ENCODE results near the gene CRK.
A peak's percentile ranks its signal among the peaks of the same experiment; 100 is the strongest.

CRK gene

DNA sequence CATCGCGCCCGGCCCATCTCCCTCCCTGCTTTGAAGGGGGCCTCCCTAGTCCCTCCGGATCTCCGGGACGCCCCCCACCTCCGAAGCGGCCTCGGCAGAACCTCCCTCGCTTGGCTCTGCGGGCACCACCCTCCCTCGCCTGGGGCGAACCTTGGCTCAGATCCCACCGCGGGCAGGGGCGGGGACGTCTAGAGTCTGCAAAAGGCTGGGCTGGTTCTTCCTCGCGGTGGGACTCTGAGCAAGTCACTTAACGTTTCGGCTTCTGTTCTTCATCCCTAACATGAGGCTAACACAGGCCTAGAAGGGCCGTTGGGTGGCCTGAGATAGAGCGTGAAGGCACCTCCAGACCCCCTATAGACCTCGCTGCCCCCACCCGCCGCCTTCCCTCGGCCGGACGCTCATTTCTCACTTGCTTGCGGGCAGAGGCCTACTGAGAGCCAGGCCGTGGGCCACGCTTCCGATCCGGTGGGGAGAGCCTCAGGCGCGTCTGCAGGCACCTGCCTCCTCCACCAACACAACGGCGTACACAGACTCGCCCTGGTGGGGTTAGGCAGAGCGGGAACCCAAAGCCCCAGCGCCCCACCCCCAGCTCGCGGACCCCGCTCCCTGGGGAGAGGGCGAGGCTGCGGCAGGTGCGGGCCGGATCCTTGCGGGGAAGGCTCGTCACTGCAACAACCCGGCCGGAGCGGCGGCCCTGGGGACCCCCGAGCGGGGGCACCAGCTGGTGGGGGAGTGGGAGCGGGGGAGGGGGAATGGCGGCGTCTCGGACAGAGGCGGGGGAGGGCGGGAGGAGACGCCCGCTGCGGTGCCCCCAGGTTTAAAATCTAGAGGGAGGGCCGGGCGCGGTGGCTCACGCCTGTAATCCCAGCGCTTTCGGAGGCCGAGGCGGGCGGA lies 31.0 kb upstream of the CRK start:
- peak; percentile 88 for DNase-seq (ENCODE audit: low spot score)

DNA sequence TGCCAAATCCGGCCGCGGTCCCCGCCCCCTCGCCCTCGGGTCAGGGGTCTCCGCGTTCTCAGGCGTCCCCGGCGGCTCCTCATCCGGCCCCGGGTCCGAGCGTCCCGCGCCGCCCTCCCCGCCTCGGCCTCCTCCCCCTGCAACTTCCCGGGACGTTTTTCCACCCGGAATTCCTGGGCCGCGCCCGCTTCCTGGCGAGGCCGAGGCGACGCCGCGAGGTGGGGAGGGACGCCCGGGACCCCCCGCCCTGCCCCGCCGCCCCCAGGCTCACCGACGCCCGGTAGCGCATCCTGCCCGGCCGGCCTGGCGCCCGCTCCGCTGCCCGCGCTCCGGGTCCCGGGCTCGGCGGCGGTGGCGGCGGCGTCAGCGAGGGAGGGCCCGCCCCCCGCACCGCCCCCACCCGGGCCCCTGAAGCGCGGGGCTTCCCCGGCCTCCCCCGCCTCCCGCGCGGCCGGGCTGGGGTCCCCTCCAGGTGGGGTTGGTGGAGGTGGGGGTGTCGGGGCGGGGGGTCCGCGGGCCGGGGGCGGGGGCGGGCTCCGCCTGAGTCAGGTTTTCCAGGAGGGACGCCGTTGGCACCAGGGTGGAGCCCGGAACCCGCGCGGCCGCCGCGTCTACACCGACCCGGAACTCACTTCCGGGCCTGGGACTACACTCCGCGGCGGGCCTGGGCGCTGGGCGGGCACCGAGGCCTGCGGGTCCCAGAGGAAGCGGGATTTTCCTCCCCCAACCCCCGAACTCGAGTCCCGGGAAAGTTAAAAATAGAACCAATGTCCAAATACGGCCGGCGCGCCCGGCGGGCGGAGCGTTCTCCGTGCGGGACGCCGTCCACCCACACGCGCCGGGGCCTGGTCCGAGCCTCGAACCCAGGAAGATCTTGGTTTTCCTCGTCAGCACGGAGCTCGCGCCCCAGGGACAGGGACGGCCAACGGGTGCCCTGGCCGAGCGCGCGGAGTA lies 29.7 kb upstream of the CRK start:
- DNase-seq (ENCODE audit: low spot score): peak; percentile 78

DNA sequence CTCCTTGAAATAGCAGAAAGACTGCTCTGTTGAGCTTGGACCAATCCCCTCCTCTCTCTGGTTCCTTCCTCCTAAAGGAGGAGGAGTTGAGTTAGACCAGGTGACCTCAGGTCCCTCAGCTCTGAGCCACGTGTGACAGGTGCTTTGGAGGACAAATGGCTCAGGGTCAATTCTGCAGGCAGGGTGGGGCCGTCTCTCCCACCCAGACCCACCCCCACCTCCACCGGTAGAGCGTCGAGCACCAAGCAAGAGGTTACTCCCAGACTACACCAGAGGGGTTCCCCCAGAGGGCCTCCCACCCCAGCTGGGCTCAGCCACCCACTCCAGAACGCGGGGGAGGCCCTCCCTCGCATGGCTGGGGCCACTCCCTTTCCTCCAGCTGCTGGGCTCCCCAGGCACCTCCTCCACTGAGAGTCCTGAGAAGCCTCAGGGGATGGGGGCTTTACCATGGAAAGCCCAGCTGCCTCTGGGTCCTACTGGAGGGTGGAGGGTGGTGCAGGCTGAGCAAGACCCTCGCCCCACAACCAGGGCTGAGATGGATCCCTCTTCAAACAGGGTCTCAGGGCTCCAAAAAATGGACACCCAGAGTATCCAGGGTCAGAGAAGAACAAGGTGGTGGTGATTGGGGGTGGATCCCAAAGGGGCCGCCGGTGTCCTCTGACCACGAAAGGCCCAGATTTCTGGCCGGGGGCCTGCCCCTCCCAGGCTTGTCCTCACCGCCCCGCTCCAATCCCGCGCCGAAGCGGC lies 28.8 kb upstream of the CRK start:
- DNase-seq (ENCODE audit: low spot score): peak; percentile 85

DNA sequence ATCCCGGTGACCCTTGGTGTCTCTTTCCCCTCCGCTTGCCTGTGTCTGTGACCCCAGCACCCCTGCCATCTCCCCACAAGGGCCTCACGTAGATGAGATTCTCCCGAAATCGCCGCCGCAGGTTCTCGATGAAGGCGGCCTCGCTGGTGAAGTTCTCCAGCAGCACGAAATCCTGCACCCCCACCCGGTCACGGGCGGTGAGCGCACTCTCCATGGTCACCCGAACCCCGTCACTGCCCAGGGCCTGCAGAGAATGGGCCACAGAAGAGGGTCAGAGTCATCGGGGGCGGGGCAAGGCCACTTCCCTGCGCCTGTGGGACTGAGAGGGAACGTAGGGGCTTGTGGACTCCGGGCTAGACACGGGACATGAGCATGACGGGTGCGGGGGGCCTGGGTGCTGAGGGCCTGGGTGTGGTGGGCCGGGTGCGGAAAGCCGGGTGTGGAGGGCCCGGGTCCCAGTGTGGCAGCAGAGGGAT lies 28.1 kb upstream of the CRK start:
- no peak for DNase-seq (ENCODE audit: low spot score)

DNA sequence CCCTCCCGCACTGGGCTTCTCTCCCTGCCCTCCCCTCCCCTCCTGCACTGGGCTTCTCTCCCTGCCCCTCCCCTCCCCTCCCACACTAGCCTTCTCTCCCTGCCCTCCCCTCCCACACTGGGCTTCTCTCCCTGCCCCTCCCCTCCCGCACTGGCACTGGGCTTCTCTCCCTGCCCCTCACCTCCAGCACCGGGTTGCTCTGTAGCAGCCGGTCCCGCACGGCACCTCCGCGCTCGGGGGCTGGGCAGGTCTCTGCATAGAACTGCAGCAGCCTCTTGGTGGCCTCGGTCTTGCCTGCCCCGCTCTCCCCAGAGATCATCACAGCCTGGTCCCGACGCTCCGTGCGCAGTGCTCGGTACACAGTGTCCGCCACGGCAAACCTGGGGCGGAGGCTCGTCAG lies 26.6 kb upstream of the CRK start:
- DNase-seq (ENCODE audit: low spot score): no peak

DNA sequence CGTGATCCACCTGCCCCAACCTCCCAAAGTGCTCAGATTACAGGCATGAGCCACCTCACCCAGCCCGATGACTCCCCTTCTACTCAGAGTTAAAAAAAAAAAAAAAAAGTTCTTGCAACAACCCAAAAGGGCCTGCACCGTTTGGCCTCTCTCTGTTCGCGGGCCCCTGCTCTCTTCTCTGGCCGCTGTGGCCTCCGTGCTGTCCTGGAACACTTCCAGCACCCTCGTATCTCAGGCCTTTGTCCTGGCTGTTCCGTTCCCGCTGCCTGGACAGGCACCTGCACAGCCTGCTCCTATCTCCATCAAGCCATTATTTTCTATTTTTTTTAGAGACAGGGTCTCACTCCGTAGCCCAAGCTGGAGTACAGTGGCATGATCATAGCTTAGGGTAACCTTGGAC lies 25.7 kb upstream of the CRK start:
- DNase-seq (ENCODE audit: low spot score): no peak

DNA sequence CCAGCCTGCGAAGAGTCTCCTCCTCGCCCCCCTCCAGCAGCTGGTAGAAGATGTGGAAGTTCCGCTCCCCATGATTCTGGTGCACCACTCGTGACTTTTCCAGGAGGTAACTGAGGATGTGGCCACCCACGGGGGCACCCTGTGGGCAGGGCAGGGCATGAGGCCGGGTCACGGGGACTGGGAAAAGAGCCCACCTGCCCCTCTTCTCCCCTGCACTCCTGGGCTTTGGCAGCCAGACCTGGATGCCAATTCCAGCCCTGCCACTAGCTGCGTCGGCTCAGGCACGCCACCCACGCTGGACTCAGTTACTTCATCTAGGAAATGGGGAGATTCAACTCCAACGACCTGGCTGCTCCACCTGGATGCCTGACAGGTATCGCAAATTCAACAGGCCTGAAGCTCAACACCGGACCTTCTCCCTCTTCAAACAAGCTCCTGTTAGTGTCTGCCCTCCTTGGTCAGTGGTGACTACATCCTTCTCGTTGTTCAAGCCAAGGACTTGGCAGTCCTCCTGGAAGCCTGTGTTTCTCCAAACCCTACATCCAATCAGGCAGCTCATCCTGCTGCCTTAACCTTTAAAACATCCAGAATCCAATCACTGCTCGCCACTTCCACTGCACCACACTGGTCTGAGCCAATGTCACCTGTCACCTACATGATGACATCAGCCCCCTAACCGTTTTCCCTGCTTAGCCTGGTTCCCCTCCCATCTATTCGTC lies 24.9 kb upstream of the CRK start:
- no peak for DNase-seq (ENCODE audit: low spot score)

DNA sequence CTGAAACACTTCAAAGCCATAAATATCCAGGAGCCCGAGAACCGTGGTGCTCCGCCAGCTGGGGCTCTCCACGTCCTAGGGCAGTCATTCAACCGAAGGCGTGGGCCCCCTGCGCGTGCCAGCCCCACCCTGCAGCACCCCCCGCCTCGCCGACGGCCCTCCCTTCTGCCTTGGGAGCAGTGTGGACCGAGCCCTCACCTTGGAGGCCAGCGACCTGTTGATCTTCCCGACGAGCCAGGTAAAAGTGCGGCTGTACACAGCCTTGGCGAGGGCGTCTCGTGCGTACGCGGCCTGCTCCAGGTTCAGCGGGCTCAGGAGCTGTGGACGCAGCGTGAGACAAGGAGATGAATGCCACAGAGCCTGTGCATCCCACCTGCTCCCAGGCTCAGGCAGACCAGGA lies 22.4 kb upstream of the CRK start:
- DNase-seq (ENCODE audit: low spot score): no peak

DNA sequence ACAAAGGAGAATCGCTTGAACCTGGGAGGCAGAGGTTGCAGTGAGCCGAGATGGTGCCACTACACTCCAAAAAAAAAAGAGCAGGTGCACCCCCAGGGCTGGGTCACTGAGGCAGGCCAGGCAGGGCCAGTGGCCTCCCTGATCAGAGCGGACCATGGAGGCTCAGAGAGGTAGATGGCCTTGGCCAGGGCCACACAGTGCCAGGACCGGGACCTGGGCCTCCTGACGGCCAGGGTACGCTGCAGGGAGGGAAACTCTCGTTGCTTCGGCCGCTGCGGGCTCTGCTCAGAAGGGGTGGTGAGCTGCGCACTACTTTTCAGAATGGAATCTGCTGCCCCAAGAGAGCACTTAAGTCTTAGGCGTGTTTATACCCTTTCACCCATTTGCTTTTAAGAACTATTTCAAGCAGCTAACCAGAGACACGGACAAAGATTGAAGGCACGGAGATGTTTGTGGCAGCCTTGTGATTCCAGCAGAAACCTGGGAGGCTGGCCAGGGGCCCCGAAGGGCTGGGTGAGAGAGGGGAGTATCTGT lies 19.4 kb upstream of the CRK start:
- DNase-seq (ENCODE audit: low spot score): no peak

DNA sequence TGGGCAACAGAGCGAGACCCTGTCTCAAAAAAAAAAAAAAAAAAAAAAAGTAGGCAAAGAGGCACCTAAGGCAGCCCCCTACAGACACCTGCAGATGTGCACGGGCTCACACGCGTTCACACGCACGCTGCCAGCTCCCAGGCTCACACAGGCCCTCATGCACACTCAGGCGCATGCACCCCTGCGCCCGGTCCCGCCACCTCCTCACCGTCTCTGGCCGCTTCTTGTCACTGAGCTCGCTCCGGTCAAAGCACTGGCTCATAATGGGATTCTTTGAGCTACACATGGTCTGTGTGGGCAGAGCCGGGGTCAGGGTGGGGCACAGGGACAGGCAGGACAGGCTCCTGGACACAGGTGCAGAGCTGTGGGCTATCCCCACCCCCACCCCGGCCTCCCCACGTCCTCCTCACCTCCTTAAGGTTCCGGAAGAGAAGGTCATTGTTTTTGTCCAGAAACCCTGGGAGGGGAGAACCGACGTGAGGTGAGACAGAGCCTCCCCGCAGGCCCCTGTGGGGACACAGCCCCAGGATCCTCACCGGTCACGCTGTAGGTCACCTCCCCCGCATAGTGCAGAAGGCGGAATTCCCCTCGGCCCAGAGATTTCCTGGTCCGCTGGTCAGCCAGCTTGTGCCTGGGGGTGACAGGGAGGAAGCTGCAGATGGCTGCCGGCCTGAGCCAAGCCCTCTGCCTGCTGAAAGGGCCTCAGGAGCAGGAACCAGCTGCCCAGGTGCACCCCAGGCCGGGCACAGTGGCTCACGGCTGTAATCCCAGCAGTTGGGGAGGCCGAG lies 18.6 kb upstream of the CRK start:
- DNase-seq (ENCODE audit: low spot score): peak; percentile 89

DNA sequence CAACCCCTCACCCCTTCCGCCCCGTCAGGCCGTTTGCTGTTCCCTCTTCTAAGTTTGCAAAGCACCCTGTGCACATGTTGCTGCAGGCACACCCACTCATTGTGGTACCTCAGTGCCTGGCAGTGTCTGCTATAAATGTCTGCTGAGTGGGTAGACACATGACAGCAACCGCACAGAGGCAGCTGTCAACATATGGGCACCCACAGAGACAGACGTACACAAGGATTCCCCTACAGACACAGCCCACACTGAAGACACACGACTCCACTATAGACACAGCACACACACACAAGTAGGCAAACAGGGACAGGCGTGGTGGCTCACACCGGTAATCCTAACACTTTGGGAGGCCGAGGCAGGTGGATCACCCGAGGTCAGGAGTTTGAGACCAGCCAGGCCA lies 17.8 kb upstream of the CRK start:
- DNase-seq (ENCODE audit: low spot score): no peak

DNA sequence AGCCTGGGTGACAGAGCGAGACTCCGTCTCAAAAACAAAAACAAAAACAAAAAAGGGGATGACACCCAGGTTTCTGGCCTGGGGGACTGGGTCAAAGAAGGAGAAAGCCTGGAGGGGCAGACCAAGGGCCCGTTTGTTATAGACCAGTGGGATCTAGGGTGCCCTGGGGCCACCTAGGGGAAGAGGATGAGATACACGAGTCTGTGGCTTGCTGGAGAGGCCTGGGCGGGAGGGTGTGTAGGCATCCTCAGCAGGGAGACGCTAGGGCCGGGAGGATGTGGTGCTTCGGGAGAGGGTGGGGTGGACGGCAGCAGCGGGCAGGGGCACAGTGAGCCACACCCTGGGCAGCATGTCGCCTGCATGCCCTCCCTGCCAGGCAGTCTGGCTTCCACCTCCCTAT lies 17.1 kb upstream of the CRK start:
- no peak for DNase-seq (ENCODE audit: low spot score)

DNA sequence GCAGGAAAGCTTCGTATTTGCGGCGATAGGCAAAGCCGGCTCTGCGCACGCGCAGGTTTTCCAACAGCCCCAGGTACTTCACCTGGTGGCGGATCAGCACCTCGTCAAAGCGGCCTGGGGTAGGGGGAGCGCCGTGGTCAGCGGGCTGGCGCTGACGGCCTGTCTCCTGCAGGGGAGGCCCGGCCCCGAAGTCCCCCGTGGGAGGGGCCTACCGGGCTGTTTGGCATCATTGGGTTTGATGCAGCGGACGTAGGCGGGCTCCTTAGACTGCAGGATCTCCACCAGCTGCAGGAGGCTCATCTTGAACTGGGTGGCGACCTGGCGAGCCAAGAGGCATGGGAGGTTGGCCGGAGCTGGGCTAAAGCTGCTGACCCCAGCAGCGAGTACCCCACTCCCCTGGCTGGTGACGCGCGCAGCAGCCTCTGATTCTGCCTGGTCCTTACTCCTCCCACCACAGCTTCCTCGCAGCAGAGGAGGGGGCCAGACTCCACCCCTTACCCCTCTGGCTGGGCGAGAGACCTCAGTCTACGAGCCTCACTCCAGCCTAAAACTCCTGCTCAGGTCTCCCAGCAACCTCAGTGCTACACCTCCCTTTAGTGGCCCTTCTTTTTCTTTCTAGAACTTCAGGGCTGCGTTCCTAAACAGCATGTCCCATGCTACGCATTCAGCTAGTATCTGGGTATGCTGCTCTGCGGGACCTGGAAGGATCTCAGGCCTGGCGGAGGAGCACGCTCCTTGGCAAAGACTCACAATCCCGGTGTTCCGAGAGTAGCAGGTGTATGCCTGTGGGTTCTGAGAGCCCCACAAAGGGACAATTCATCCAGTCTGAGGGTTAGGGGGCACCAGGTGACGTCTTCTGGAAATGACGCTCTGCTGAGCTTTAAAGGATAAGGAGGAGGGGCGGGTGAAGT lies 16.1 kb upstream of the CRK start:
- DNase-seq (ENCODE audit: low spot score): no peak

DNA sequence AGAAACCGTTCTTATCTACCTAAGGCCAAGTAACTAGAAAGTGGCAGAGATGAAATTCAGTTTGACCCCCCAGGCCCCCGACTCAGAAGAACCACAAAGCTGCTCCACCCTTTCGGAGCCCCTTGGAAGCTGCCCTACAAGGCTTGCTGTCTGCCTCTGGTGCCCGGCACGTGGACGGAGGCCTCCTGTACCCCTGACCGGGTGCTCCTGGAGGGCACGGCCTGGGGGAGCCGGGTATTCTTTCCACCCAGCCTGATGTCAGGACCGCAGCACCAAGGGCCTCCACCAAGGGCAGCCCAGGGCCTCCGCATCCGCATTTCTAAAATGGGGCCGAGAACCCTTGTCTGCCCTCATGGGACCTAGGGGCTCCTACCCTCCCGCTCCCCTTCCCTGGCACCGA lies 15.5 kb upstream of the CRK start:
- no peak for DNase-seq (ENCODE audit: low spot score)

DNA sequence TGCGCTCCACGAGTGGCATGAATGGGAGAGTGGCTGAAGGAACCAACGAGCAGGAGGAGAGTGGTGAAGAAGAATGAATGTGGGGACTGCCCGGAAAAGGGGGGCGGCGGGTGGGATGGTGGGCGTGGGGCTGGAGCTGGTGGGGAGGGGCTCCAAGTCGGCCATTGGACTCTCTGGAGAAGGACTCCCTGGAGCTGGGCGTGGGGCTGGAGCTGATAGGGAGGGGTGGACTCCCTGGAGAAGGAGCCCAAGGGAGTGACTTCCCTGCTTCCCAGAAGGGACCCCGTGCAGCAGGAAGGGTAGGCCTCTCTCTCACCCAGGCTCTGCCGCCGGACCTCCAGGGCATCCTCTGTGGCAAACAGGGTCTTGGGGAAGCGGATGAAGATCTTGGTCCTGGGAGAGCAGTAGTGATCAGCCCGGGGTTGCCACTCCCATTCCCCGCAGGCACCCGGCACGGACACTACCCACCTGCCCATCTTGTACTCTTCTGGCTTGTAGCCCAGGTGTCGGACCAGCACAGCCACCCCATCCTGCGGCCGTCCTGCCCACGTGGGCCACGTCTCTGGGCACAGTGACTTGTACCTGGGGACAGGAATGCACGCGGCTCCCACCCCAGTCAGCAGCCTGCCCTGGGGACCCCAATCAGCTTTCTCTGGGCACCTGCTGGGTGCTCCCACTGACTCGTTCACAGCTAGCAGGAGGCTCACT lies 14.9 kb upstream of the CRK start:
- no peak for DNase-seq (ENCODE audit: low spot score)

DNA sequence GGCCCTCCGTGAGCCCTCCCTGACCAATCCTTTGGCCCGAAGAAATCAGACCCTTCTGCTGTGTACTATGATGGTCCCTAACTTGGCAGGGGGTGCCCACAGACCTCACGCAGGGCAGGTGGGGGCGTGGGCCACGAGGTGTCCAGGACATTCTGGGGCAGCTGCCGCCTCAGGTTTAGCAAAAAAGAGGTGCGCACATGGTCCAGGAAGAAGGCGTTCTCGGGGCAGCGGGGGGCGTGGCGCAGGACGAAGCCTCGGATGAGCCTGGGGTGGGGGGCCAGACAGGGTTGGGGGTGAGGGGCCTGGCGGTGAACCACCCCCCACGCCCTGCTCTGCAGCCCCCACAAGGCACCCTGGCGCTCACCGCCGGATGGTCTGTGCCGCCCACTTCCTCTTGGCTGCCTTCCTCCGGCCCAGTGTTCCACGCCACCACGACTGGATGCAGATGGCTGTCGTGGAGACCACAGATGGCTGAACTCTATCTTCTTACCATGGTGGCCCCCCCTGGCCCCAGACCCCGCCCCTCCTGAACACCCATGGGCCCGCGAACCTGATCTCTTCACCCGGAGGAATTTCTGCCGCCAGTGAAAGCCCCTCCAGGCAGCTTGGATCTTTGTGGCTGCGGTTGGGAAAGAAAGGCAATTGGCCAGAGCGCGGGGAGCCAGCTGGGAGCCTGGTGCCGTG lies 14.2 kb upstream of the CRK start:
- no peak for DNase-seq (ENCODE audit: low spot score)

DNA sequence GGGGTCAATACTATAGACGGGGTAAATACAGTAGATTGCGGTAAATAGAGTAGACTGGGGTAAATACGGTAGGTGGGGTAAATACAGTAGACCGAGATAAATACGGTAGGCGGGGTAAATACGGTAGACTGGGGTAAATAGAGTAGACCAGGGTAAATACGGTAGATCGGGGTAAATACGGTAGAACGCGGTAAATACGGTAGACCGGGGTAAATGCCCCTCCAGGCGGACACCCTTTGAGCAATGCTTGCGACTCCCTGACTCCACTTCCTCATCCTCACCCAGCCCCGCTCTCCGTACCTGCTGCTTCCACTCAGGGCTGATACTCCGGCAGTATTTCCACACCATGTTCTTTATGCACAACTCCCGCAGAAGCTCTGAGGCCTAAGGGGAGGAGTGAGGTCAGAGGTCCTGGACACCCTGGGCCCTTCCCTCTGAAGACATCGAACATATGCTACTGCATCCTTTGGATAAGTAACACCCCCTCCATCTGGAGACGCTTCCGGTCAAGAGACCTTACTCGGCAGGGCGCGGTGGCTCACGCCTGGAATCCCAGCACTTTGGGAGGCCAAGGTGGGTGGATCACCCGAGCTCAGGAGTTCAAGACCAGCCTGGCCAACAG lies 13.3 kb upstream of the CRK start:
- DNase-seq (ENCODE audit: low spot score): no peak

Measured in kidney tubule cell (primary cell).